NCI-H128 (cell line): ENCODE measurements around the gene SFT2D3.

Source experiments
- DNase-seq: peaks from one replicate; lab custom pipeline; 2025; ENCODE audit not compliant: unreplicated experiment; lab: John Stamatoyannopoulos, UW

Gene SFT2D3, protein sequence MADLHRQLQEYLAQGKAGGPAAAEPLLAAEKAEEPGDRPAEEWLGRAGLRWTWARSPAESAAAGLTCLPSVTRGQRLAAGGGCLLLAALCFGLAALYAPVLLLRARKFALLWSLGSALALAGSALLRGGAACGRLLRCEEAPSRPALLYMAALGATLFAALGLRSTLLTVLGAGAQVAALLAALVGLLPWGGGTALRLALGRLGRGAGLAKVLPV

DNA sequence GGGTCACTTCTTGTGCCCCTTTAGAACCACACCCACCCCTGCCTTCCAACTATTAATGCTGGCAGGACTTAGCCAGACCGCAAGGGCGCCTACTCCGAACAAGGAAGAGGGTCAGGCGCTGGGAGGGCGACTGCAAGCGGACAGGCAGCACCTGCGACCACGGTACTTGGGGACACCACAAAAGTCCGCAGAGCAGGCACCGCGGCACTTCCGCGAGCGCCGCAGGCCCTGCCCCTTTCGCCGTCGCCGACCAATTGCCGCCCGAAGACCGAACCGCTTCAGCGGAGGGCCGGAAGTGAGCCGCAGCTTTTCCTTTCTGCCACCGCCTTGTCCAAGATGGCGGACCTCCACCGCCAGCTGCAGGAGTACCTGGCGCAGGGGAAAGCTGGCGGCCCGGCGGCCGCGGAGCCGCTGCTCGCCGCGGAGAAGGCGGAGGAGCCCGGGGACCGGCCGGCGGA, at the start of gene SFT2D3:
Gene SFT2D3, plus strand, starts transcription at position 305 of the 458 bp plus-strand sequence. Its CDS starts 32 bp downstream, at position 337.
- peak; percentile 46 for DNase-seq

DNA sequence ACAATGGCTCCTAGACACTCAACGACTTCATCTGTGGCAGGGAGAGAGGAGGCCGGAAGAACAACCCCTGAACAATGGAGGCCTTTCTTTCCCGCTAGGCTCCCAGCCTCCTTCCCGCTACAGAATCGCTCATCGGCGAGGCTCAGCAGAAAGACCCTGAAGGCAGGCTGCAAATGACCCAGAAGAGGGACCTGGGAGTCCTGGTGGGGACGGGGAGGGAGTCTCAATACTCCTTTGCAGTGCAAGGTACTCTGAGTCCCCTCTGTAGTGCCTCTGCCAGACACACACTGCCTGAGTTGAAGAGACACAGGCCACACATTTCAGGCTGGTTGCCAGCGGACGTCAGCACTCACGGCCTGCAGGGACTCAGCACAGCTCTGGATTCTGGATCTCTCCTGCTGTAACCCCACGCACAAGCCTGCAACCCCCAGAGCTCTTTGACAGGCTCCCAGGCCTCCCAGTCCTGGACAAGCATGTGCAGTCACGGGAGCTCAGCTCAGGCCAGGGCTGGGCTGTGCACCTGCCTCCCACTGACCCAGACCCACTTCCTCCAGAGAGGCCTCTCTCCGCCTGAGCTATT, 49.2 kb upstream of the SFT2D3 start:
- no peak for DNase-seq

DNA sequence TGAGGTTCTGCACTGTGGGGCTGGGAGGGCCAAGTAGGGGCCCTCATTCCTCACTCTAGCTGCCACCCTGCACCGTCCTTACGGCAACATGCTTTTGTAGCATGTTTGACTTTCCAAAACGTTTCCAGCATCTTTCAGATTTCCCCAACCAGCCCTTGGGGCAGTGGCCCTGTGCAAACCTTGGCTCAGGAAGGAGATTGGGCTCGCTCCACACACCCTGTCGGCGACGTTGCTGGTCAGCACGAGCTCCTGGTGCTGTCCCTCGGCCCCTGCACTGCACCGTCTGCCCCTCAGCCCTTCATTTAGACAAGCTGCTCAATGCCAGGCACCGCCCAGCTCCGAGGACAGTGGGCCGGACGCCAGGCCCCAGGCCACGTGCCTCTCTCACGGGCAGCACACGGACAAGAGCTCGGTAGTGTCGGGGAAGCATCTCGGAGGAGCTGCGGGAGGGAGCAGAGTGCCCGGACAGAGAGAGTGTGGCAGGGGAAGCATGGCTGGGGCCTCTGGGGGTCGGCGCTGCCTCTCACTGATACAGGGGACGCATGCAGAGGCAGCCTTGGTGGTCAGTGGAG, 48.4 kb upstream of the SFT2D3 start:
- DNase-seq = no peak

DNA sequence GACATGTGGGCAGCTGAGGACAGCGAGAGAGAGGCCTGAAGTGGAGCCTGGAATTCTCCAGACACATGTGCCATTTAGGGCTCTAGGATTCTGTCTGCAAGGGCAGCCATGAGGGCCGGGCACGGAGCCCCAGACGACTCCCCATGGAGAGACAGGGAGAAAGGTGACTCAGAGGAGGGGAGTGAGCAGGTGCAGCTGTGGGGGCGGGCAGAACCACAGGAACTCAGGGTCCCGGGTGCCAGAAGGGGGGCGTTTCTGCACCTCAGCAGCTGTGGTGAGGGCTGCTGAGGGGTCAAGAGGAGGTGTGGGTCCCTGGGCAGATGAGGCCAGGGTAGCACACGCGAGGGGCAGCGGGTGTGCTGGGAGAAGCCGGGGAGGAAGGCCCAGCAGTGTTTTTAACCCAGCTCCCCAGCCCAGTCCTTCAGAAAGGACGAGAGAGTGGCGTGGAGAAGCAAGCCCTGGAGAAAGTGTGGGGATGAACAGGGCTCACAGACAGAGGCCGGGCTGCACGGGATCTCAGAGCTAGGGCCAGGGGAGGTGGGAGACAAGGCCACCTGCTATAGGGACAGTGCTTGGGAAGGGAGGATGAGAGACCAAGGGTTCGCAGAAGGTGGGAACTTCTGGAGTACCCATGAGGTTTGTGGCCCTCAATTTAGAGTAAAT, 47.7 kb upstream of the SFT2D3 start:
- no peak for DNase-seq

DNA sequence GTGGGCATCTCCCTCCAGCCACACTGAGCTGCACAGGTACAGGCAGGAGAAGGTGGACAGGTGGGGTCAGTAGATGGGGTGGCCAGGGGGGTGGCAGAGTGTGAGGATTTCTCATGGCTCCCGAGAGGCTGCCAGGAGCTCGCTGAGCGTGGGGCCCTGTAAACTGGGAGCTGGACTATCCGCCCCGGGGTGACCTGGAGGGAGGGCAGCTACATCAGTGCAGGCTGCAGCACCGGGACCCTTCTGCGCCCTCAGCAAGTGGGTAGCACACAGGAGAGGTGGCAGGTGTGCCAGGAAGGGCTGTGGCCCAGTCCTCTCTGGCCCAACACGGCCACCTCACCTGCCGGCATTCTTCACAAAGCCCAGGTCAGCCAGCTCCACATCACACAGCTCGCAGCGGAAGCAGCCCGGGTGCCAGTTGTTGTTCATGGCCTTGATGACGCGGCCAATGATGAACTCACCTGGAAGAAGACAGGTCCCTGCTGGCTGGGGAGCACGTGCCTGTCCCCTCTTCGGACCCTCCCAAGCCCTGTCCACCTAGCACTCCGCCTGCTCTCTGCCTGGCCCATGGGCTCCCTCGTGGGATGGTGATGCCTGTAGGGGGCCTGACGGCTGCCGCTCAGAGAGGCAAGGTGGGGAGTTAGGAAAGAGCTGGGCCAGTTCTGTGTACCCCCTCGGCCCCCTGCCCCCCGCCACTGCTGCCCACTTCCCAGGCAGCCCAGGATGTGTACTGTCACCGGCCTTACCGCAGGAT, 47.0 kb upstream of the SFT2D3 start:
- DNase-seq = no peak

DNA sequence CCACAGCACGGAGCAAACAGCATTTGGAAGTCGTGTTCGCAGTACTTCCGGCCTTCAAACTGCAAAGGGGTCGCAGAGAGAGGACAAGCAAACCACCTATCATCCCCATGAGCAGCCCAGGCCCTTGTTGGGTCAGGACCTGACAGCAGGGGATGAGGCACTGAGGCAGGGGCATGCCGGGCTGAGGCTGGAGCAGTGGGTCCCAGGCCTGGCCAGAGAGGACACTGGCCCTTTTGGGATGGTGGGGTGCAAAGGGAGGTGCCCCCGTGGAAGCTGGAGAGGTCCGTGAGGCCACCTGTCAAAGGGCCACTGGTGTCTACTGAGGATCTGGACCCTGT, 46.5 kb upstream of the SFT2D3 start:
- DNase-seq = no peak

DNA sequence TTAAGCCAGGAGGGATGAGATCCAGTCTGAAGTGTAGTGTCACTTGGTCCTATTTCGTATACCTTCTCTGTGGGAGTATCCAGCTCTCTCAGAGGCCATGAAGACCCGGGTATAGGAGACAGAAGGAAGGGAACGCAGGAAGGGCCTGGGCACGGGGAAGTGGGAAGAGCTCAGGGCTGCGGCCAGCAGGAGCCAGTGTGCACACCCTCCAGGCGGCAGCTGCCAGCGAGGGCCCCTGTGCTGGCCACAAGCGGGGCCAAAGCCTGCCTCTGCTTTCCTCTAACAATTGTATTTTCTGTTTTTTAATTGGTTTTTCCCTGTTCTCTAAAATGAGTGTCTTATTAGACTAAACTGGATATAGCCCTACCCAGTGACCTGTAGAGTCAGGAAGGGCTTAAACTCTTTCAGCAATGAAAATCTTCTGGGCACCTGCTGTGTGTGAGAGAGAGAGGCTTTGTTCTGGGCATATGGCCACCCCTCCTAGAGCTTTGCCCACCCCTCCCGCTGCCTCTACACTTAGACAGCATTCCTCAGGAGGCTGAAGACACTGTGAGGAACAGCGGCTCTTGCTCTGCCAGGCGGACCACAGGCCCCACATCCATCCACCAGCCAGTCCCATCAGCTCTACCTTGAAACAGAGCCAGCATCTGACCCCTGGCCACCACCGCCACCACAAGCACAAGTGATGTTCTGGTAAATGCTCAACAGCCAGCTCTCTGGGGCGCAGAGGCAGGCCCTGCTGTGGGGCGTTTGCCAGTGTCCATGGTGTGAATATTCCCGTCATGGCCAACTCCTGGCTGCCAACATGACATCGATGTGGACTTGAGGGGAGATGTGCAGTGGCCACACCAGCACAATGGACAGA, 45.9 kb upstream of the SFT2D3 start:
- no peak for DNase-seq

DNA sequence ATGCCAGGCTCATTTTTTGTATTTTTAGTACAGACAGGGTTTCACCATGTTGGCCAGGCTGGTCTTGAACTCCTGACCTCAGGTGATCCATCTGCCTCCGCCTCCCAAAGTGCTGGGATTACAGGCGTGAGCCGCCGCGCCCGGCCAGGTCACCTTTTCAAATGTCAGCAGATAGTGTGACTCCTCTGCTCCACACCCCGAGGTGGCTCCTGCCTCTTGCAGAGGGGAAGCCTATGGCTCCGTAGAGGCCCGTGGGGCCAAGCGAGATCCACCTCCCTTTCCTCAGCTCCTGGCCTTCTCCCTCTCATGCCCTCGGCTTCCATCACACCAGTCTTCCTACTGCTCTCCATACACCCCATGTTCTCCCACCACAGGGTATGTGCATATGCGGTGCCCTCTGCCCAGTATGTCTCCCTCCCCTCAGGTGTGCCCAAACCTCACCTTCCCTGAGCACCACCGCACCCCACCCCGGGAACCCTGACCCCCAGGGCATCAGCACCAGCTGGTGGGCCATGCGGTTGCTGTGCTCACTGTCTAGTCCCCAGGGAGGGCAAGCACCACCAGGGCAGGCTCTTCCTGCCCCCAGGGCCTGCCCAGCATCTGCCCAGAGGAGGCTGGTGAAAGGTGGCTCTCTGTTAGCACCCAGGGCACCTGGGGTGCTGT, 44.6 kb upstream of the SFT2D3 start:
- DNase-seq = no peak

DNA sequence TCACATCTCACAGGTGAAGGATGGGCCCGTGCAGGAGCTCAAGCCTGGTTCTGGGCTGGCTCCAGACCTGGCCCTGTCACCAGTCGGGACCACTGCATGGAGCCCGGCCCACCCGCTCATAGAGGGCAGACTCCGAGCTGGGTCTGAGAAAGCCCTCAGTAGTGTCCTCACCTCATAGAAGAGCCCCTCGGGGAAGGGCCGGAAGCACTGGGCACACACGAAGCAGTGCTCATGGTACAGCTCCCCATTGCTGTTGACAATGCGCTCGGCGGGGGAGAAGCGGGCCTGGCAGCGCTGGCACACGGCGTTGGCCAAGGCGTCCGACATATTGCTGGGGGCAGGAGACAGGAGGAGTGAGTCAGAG, 44.1 kb upstream of the SFT2D3 start:
- DNase-seq = no peak

DNA sequence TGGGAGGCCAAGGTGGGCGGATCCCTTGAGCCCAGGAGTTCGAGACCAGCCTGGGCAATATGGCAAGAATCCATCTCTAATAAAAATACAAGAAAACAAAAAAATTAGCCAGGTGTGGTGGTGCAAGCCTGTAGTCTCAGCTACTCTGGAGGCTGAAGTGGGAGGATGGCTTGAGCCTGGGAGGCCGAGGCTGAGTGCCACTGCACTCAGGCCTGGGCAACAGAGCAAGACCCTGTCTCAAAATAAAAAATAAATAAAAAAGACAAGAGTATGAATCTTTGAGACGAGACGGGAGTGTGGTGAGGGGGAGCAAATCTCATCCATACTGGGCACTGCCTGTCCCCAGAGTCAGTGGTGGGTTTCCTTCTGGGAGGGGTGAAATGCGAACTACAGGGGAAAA, 43.2 kb upstream of the SFT2D3 start:
- no peak for DNase-seq

DNA sequence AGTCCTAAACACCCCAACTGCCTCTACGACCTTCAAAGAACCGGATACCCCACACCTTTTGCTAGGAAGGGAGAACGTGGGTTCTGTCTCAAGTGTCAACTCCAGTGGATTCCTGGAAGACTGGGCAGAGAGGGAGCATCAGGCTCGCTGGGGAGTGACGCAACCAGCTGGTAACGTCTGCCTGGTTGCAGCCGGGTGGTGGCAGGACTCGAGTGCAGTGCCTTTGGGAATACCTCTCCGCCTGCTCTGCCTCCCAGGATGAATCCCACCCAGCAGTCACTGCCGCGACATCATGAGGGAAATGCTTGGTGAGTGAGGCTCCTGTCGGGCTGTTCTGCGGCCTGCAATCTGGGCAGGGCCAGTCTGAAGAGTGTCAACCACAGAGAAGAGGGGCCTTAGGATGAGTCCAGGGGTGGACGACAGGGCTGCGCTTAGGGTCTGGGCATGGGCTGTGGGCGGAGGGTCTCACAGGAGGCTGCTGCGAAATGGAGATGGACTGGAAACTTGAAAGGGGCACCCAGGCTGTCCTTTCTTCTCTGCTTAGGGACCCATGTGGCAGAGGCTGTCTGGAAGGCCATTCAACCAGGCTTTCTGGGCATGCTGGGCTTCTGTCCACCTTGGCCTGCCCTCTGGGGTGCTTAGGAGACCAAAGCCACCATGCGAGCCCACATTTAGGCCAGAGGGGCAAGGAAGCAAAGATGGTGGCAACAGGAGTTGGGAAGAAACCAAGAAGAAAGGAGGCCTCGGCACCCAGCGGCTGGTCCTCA, 42.5 kb upstream of the SFT2D3 start:
- no peak for DNase-seq

DNA sequence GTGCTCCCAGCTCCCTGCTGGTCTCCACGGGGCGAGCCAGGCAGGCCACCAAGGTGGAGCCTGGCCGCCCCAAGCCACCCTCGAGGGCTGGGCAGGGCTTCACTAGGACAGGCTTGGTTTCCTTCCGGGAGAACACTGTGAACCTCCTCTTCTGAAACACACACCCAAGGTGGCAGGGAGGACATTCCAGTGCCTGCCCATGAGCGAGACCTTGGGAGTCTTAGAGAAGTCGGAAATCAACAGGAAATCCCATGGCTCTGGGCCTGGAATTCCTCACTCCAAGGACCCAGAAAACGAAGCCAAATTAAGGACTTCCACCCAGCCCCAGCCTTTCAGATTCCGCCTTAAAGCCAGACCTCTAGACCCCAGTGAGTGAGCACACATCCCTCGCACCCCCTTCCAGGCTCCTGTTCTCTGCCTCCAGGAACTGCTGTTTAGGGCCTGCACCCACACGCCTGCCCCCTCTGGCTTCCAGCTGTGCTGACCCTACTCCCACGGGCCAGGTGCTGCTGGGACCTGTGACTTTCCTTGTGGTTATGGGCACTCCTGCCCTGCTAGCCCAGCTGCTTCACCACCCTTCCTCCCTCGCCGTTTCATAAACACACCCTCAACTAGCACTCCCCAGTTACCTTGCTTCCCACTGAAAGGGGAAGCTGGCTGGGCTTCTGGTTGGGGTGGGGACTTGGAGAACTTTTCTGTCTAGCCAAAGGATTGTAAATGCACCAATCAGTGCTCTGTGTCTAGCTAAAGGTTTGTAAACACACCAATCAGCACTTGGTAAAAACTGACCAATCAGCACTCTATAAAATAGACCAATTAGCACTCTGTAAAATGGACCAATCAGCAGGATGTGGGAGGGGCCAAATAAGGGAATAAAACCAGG, 41.6 kb upstream of the SFT2D3 start:
- no peak for DNase-seq

DNA sequence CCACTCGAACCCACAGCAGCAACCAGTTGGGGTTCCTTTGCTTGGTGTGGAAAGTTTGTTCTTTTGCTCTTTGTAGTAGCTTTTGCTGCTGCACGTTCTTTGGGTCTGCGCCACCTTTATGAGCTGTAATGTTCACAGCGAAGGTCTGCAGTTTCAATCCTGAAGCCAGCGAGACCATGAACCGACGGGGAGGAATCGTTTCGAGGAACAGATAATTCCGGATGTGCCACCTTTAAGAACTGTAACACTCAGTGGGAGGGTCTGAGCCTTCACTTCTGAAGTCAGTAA, 41.1 kb upstream of the SFT2D3 start:
- no peak for DNase-seq

DNA sequence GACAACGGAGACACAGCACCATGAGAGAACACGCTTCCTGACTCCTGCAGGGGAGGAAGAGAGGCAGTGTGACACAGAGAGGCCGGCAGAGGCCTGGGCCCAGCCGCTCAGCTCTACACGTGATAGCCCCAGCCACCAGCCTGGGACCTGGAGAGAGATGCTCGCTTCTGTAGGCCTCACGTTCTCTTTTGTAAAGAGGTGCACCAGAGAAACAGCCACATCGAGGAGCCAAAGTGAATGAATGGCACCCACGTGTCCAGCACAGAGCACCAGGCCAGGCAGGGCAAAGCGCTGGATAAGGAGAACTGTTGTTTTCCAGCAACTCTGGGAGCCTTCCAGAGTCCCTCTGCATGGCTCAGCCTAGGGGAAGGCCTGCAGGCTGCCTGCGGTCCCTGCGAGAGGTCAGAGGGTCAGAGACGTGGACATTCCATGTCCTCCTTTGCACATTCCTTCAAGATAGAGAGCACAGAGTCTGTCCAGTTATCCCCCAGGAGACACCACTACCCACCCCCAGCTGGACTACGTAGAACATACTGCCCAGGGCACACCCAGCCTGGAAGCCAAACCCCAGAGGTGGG, 40.1 kb upstream of the SFT2D3 start:
- no peak for DNase-seq

DNA sequence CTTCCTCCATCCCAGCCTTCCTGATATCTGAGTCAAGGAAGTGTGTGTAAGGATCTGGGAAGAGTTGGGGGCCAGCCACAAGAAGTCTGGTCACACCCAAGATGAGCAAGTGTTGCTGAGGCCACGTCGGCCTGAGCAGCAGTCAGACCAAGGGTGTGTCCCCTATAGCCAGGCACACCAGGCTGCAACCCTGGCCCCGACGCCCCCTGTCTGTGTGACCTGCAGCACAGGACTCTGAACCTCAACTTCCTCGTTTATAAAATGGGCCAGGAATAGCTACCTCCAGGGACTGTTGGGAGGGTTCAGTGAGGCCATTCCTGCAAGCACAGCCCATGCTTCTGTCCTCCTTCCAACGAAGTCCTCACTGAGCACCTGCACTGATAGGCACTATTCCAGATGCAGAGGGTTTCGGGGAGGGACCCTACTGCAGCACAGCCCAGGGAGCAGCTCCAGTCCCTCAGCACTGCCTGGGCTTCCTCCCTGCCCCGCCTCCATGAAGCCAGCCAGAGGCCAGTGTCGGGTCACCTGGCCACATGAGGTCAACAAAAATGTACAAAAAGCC, 39.3 kb upstream of the SFT2D3 start:
- no peak for DNase-seq

DNA sequence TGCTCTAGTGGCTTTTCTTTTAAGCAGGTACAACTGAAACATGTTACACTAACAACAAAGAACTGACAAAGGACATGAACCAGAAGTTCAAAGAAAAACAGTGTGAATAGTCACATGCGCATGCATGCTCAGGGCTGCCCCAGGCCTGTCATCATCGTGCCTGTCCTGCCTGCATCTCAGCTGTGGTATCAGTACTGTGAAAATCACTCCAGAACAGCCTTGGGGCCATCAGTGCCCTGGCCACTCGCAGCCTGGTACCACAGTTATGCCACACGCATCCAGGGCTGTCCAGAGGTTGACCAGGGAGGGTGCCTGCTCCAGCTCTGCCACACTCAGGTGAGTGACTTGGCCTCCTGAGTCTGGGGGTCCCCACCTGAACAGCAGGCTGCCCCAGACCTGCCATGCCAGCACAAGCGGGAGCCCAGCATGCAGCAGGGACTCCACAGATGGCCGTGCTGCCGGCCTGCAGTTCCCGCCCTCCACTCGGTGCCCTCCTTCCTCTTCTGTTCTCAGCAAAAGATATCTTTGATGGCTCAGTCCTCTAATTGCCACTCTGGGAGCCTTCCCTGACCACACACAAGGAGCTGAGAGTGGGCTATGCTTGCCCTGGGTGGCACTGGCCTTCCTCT, 38.2 kb upstream of the SFT2D3 start:
- DNase-seq = no peak

DNA sequence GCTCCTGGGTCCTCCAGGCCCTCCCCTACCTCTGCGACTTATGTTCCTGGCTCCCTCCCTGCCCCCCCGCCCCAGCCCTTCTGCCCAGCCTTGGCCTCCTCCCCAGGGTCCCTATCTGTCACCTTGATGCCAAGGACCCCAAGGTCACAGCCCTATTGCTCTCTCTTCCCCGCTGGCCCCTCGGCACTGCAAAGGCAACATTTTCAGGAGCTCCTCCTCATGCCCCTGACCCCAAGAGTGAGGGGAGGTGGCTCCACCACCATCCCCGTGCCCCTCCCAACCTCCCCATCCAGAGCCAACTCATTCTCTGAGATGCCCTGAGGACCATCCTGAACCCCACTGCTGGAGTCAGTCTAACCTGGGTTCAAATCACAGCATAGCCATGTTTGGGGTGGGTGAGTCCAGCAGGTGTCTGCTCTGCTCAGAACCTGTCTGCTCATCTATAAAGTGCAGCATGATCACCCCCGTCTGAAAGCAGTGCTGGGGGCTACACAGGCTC, 37.7 kb upstream of the SFT2D3 start:
- DNase-seq = no peak
